Prostate gland (tissue), 2 donors: Measurements from ENCODE around the gene CCL4.

Experiments
- CTCF ChIP-seq, 4 experiments: fragments of 200-600 bp in 2 of 4; fragments of 450-650 bp in 2 of 4; sonication (generic) in 2 of 4; IDR thresholded peaks; 1 replicate in 3 of 4; 2 replicates in 1 of 4; pipeline ENCODE4 v1.5.1; 2016 to 2019; ENCODE audit warnings: antibody characterized with exemption in 4 of 4, mild to moderate bottlenecking in 2 of 4, moderate library complexity in 2 of 4
- POLR2A ChIP-seq: fragments of 450-650 bp; IDR thresholded peaks from one replicate; pipeline ENCODE4 v1.6.1; 2016; ENCODE audit warnings: antibody characterized with exemption, mild to moderate bottlenecking
- POLR2AphosphoS5 ChIP-seq: sonication (generic); formaldehyde crosslinking; IDR thresholded peaks from one replicate; pipeline ENCODE4 v1.6.1; 2017; ENCODE audit warnings: antibody characterized with exemption

- TF ChIP-seq CTCF (IDR thresholded peaks at IDR 0.05) (no peak), POLR2A (no peak), POLR2AphosphoS5 (no peak)
Measured at GRCh38 chr17:36130346-36130745, 26.7 kb downstream of the CCL4 start.
